GM19438 (cell line): Measurements from ENCODE around the gene KCNQ2.

Experiments used
- ATAC-seq: cut with Tn5 transposase; IDR thresholded peaks from one replicate; pipeline ENCODE4 v1.9.1; 2021; ENCODE audit warnings: low read depth; ENCODE audit not compliant: unreplicated experiment

KCNQ2 gene

DNA sequence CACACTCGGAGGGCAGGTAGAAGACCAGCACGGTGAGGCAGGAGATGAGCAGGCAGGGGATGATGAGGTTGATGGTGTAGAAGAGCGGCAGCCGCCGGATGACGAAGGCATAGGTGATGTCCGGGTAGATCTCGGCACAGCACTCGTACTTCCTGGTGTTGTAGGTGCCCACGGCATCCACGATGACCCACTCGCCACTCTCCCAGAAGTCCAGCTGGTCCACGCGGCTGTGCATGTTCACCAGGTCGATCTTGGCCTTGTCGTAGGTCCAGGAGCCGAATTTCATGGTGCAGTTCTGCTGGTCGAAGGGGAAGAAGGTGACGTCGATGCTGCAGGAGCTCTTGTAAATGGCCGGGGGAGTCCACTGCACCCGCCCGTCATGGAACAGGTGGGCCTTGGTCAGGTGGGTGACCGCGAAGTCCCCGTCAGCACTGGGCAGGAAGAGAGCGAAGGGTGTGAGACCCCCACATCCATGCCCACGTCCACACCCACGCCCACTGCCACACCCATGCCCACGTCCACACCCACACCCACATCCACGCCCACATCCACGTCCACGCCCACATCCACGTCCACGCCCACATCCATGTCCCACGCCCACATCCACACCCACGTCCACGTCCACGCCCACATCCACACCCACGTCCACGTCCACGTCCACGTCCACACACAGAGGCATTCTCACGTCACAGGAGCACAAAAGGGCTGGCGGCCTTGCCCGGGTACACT is 121.7 kb downstream of the KCNQ2 start:
- ATAC-seq: no peak
